Left lung (tissue), 10 donors: ENCODE measurements around the gene ARHGAP40. TPM values are rescaled to one million over a fixed set of nuclear protein-coding genes. Genes with fewer than 3 reads are reported as not detected.
A peak's percentile ranks its signal among the peaks of the same experiment; 100 is the strongest.

Experiments used
- ATAC-seq: fragments of 200-7000 bp; cut with Tn5 transposase; one replicate; pipeline ENCODE4 v1.9.1; 2020; ENCODE audit warnings: moderate library complexity
- DNase-seq, 4 donors: peaks; one replicate each; pipeline ENCODE4 v3.0.0-alpha.2; 2013 to 2020
- H3K27ac ChIP-seq, 2 donors: fragments of 200-600 bp; sonication (generic) in 1 of 2; one replicate each; pipeline versions ENCODE4 v1.5.0 to v1.8.0; 2020 to 2021
- H3K27me3 ChIP-seq, 2 donors: fragments of 200-600 bp; sonication (generic) in 1 of 2; one replicate each; pipeline versions ENCODE4 v1.5.0 to v1.8.0; 2020 to 2021
- H3K36me3 ChIP-seq, 2 donors: fragments of 200-600 bp; sonication (generic) in 1 of 2; one replicate each; pipeline versions ENCODE4 v1.5.0 to v1.8.0; 2020 to 2021
- H3K4me1 ChIP-seq, 2 donors: fragments of 200-600 bp; one replicate each; pipeline ENCODE4 v1.8.0; 2021
- H3K4me3 ChIP-seq, 2 donors: fragments of 200-600 bp; sonication (generic) in 1 of 2; one replicate each; pipeline versions ENCODE4 v1.5.0 to v1.8.0; 2020 to 2021; ENCODE audit warnings: mild to moderate bottlenecking in 1 of 2
- H3K9me3 ChIP-seq, 2 donors: fragments of 200-600 bp; sonication (generic) in 1 of 2; one replicate each; pipeline versions ENCODE4 v1.5.0 to v1.8.0; 2020 to 2021
- intact Hi-C, 2 donors: fragments of 100-400 bp; cut with DNase I; formaldehyde crosslinking; loops; one replicate each; pipeline versions ENCODE4 v1.11.2 to v1.14.2; 2022
- polyA plus RNA-seq, 6 donors: library from polyadenylated mRNA; unstranded; fragments of 120-200 nt; gene quantifications; one replicate each; pipeline ENCODE4 v1.2.1, GENCODE V29; 2013; ENCODE audit not compliant: insufficient read length in 6 of 6
- total RNA-seq, 2 donors: library from RNA; stranded (reverse); fragmentation: NEBNext Ultra II Directional; extraction: Animal tissue kit (Norgen Biotek cat#: 25700); gene quantifications; one replicate each; pipeline ENCODE4 v1.2.1, GENCODE V29; 2021
- TF ChIP-seq, protein P1 (sequence below), 2 donors: fragments of 200-600 bp; sonication (generic) in 1 of 2; IDR thresholded peaks; one replicate each; pipeline versions ENCODE4 v1.5.0 to v1.8.0; 2021; ENCODE audit warnings: antibody characterized with exemption in 2 of 2
- donor health status: DM: no; HTN: yes; CAD: no.
- donor health status: DM: no; HTN: no; CAD: no.

ARHGAP40 gene
- total and polyA plus RNA-seq, 8 donors, result 0.13 to 0.62 (median 0.44) TPM; not detected in 1

DNA sequence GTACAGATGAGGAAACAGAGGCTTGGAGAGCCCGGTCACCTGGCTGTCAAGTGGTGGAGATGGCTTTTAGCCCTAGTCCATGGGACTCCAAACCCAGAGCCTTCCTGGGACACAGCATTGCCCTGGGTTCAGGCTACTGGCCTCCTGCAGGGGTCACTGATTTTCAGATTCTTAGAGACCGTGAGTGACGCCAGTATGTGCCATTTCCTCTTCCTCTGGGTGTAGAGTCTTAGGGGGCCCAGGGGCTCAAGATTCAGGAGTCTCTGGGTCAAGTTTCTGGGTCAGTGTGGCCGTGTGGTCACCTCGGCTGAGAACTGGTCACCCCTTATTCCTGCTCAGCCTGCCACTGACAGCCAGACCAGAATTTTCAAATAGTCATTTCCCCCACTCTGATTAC is 574 bp downstream of the ARHGAP40 start:
- Histone ChIP-seq H3K27ac (no peak overlapping the region), H3K4me3 (no peak overlapping the region), H3K9me3 (no peaks in the 10 kb centered on the region), H3K4me1 (no peaks in the 10 kb centered on the region), H3K36me3 (no peaks in the 10 kb centered on the region), H3K27me3 (peaks cover 20 to 72% of the 10 kb centered on the region in 2 donors)
- intact Hi-C loops, result no loop called here
- TF ChIP-seq, protein P1, sequence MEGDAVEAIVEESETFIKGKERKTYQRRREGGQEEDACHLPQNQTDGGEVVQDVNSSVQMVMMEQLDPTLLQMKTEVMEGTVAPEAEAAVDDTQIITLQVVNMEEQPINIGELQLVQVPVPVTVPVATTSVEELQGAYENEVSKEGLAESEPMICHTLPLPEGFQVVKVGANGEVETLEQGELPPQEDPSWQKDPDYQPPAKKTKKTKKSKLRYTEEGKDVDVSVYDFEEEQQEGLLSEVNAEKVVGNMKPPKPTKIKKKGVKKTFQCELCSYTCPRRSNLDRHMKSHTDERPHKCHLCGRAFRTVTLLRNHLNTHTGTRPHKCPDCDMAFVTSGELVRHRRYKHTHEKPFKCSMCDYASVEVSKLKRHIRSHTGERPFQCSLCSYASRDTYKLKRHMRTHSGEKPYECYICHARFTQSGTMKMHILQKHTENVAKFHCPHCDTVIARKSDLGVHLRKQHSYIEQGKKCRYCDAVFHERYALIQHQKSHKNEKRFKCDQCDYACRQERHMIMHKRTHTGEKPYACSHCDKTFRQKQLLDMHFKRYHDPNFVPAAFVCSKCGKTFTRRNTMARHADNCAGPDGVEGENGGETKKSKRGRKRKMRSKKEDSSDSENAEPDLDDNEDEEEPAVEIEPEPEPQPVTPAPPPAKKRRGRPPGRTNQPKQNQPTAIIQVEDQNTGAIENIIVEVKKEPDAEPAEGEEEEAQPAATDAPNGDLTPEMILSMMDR (IDR thresholded peaks at IDR 0.05), result no peak
- ATAC-seq (no peak), DNase-seq (no peak)

DNA sequence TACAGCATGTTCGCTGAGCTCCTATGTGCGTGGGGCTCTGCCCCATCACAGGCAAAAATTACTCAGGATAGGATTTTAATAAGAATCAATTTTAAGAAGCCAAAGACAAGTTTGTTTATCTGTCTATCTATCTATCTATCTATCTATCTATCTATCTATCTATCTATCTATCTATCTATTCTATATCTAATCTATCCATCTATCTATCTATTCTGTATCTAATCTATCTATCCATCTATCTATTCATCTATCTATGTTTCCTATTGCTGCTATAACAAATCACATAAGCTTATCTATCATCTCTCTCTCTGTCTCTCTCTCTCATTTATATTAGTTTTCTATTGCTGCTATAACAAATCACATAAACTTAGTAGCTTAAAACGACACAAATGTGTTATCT is 1.7 kb downstream of the ARHGAP40 start:
- TF ChIP-seq, protein P1 (IDR thresholded peaks at IDR 0.05), result no peak
- ATAC-seq, result no peak
- Histone ChIP-seq H3K27me3 (peaks cover 20 to 76% of the 10 kb centered on the region in 2 donors), H3K27ac (no peak overlapping the region), H3K4me3 (no peak overlapping the region), H3K9me3 (no peaks in the 10 kb centered on the region), H3K36me3 (no peaks in the 10 kb centered on the region), H3K4me1 (no peaks in the 10 kb centered on the region)
- intact Hi-C loops, result no loop called here
- DNase-seq, result no peak

DNA sequence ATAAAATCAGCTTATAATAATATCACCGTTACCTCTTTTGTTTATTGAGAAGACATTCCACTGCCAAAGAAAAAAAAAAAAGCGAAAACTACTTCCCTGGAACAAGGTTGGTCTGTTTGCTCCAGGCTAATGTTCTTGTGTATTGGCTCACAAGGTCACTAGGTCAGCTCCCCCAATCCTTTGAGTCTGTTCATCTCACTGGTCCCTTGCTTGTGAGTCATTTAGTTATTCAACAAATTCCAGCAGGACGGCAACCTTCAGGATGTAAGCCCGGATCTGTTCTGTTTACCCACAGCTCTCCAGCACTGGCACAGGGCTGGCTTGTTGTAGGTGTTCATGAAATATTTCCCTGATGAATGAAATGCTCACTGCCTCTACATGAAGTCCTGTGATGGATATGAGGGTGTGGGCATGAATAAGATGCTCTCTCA is 3.3 kb downstream of the ARHGAP40 start:
- H3K9me3 ChIP-seq, result no peaks in the 10 kb centered on the region
- intact Hi-C loops, result no loop called here
- TF ChIP-seq, protein P1 (IDR thresholded peaks at IDR 0.05), result no peak
- peaks cover 20 to 71% of the 10 kb centered on the region in 2 donors for H3K27me3 ChIP-seq
- no peaks in the 10 kb centered on the region for H3K4me1 ChIP-seq
- ATAC-seq, result peak; percentile 85
- no peaks in the 10 kb centered on the region for H3K36me3 ChIP-seq
- no peak for DNase-seq
- no peak overlapping the region for H3K27ac ChIP-seq
- no peak overlapping the region for H3K4me3 ChIP-seq

DNA sequence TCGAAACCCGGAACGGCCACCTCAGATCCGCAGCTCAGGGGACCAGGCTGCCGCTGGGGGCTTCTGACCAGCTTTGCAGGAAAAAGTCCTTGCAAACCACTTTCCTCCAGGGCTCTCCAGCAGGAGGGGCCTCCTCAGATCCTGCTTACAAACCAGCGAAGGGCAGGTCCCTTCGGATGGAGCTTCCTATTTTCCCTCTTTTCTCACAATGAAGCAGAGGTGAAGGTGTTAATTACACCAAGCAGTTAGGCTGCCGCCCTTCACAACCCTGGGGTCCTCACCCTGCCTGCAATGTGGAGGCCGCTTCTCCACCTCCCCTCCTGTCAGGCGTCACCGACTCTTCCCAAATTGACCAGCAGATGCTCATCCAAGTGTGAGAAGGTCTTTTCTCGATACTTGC is 5.7 kb downstream of the ARHGAP40 start:
- intact Hi-C loops, result no loop called here
- ATAC-seq, result no peak
- H3K9me3 ChIP-seq, result no peaks in the 10 kb centered on the region
- DNase-seq, result no peak
- TF ChIP-seq, protein P1 (IDR thresholded peaks at IDR 0.05), result no peak
- no peaks in the 10 kb centered on the region for H3K36me3 ChIP-seq
- H3K27ac ChIP-seq, result no peak overlapping the region
- no peaks in the 10 kb centered on the region for H3K4me1 ChIP-seq
- H3K27me3 ChIP-seq, result peaks cover 4 to 49% of the 10 kb centered on the region in 2 donors
- H3K4me3 ChIP-seq, result no peak overlapping the region

DNA sequence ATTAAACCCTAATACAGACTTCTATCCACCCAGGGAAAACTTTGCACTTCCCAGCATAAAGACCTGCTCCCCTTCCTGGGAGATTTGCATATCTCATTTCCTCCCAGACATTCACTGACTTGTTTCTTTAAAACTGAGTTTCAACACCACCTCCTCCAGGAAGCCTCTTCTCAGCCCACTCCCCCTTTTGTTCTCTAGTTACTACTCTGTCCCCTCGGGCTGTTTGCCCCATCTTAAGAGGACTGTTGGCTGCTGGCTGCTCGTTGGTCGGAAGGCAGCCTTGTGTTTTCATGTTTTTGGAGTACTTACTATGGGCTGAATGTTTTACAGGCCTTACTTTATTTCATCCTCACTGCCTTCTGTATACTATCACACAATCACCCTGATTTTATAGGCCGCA is 6.6 kb downstream of the ARHGAP40 start:
- intact Hi-C loops, result no loop called here
- TF ChIP-seq, protein P1 (IDR thresholded peaks at IDR 0.05), result no peak
- Histone ChIP-seq H3K9me3 (no peaks in the 10 kb centered on the region), H3K36me3 (no peaks in the 10 kb centered on the region), H3K27me3 (peaks cover 0 to 48% of the 10 kb centered on the region in 2 donors), H3K4me3 (no peak overlapping the region), H3K27ac (no peak overlapping the region), H3K4me1 (no peaks in the 10 kb centered on the region)
- ATAC-seq (no peak), DNase-seq (no peak)
